Measurements from ENCODE around the gene NEK4. TPM values are rescaled to one million over a fixed set of nuclear protein-coding genes. Genes with fewer than 3 reads are reported as not detected.

NEK4 gene
- total and polyA plus RNA-seq, 10 of the 15 experiments (the other 5 are each of a cell fraction or from before 2014, with no cell fraction given) = 7.0 to 29.1 (median 16.4) TPM

DNA sequence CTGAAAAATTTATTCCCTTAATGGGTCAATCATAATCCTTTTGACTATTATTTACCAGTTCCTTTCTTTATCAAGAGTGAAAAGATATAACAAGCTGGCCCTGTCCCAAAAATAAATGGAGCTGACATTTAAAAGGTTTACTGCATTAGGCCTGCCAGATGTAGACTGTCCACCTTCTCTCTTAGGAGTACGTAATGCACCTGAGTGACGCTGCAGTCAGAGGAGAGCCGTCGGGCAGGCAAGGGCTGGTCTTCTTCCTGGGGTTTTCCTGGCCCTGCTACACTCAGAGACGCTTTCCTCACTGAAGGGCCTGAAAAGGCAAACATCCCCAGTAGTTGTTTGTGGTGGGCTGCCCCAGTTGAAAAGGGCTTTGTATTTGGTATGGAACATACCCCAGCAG lies 27.6 kb downstream of the NEK4 start:
- Histone ChIP-seq H3K9ac (ENCODE audit: control insufficient read depth, insufficient read depth, low read length) (no peak overlapping the region), H3K4me2 (ENCODE audit: control insufficient read depth, insufficient read depth) (no peak overlapping the region), H3K27ac (ENCODE audit: control insufficient read depth, insufficient read depth) (no peak overlapping the region), H4K20me1 (ENCODE audit: control insufficient read depth, insufficient read depth) (no peaks in the 10 kb centered on the region), H3K79me2 (ENCODE audit: control insufficient read depth, insufficient read depth, low read length) (no peaks in the 10 kb centered on the region), H2AFZ (ENCODE audit: control insufficient read depth, low read depth, low read length) (no peak overlapping the region), H3K4me3 (no peak overlapping the region), H3K27me3 (replicated peaks in 1 of 2; ENCODE audit: control insufficient read depth in 2 of 2, insufficient read depth in 2 of 2, low read length in 1 of 2) (no peaks in the 10 kb centered on the region), H3K4me1 (ENCODE audit: control insufficient read depth, insufficient read depth, low read length) (no peaks in the 10 kb centered on the region), H3K9me3 (replicated peaks; ENCODE audit: control insufficient read depth, insufficient read depth, low read length) (no peaks in the 10 kb centered on the region), H3K36me3 (ENCODE audit: control insufficient read depth in 2 of 2, insufficient read depth in 2 of 2, low read length in 1 of 2) (peaks cover 0 to 13% of the 10 kb centered on the region in 2 experiments; a peak in 2 of 4 replicates)
- ChIA-PET POLR2A (no interaction called here), SMC1A (ENCODE audit: uncharacterized antibody, unreplicated experiment) (interaction anchor here (0.9 to 1.1 kb wide), 5 partner anchors 12 to 328 kb away, joined by 3 to 4 read pairs (median 3); no protein-coding TSS in a partner anchor), RAD21 (ENCODE audit: unreplicated experiment) (interaction anchor here (0.9 to 2.3 kb wide), 5 partner anchors 46 to 330 kb away, joined by 3 to 6 read pairs (median 5); no protein-coding TSS in a partner anchor), CTCF (interaction anchor here (0.6 to 3.5 kb wide), 12 partner anchors 11 to 912 kb away, joined by 3 to 16 read pairs (median 4); no protein-coding TSS in a partner anchor)
- ATAC-seq (no peak), DNase-seq (ENCODE audit: low read depth, low spot score) (no peak), FAIRE-seq (no peak)
- in situ Hi-C loops (cut with MboI) = no loop called here
- no peak for TF ChIP-seq FOS (IDR thresholded peaks at IDR 0.05; ENCODE audit: borderline replicate concordance, extremely low read depth, insufficient read length)
- TF ChIP-seq ZBED1 (IDR thresholded peaks at IDR 0.05; ENCODE audit: borderline replicate concordance) = no peak
- no peak for TF ChIP-seq ZNF217 (IDR thresholded peaks at IDR 0.05)
- TF ChIP-seq HDAC6 (IDR thresholded peaks at IDR 0.05; ENCODE audit: unreplicated experiment) = no peak
- TF ChIP-seq ZNF622 (IDR thresholded peaks at IDR 0.05) = no peak
- no peak for TF ChIP-seq EED (IDR thresholded peaks at IDR 0.05; ENCODE audit: low read depth)
- no peak for TF ChIP-seq PML (IDR thresholded peaks at IDR 0.05; ENCODE audit: low read length)
- no peak for TF ChIP-seq GABPA (IDR thresholded peaks at IDR 0.05; ENCODE audit: low read depth)
- TF ChIP-seq, protein P1, sequence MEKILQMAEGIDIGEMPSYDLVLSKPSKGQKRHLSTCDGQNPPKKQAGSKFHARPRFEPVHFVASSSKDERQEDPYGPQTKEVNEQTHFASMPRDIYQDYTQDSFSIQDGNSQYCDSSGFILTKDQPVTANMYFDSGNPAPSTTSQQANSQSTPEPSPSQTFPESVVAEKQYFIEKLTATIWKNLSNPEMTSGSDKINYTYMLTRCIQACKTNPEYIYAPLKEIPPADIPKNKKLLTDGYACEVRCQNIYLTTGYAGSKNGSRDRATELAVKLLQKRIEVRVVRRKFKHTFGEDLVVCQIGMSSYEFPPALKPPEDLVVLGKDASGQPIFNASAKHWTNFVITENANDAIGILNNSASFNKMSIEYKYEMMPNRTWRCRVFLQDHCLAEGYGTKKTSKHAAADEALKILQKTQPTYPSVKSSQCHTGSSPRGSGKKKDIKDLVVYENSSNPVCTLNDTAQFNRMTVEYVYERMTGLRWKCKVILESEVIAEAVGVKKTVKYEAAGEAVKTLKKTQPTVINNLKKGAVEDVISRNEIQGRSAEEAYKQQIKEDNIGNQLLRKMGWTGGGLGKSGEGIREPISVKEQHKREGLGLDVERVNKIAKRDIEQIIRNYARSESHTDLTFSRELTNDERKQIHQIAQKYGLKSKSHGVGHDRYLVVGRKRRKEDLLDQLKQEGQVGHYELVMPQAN (conservative IDR thresholded peaks at IDR 0.05) = no peak
- TF ChIP-seq BHLHE40 (IDR thresholded peaks at IDR 0.05; ENCODE audit: borderline replicate concordance in 1 of 2, low read depth in 2 of 2, low read length in 1 of 2) = no peak
- intact Hi-C loops (cut with micrococcal nuclease; ENCODE audit: unreplicated experiment) = loop anchor here (2.0 to 5.0 kb wide), 2 partner anchors 150 to 189 kb away; no protein-coding TSS in a partner anchor
- BruUV-seq (replicated peaks) = no TSS peak
- 100% methylated on average over 5 of the region's 5 CpGs for WGBS (ENCODE audit: insufficient coverage, insufficient replicate concordance, low lambda C conversion rate, missing lambda C conversion rate)

Data from GM12878 (cell line).